ENCODE results near the gene EZH2. TPM values are rescaled to one million over a fixed set of nuclear protein-coding genes. Genes with fewer than 3 reads are reported as not detected.

Gene EZH2
- total RNA-seq, 1 experiment from 2014 or later: 57.3 TPM

GRCh38 chr7:148787571-148788295, 96.4 kb downstream of the EZH2 start:
- Histone ChIP-seq H2AFZ (ENCODE audit: low read length) (no peak overlapping the region), H3K9ac (ENCODE audit: low read length) (no peak overlapping the region), H3K9me3 (ENCODE audit: low read length) (no peaks in the 10 kb centered on the region), H4K20me1 (ENCODE audit: insufficient read depth, low read depth, low read length) (no peaks in the 10 kb centered on the region), H3K36me3 (ENCODE audit: insufficient read depth, low read length) (peaks cover 42% of the 10 kb centered on the region), H3K27me3 (ENCODE audit: low read length) (no peaks in the 10 kb centered on the region), H3K4me1 (ENCODE audit: low read length) (no peaks in the 10 kb centered on the region), H3K4me3 (ENCODE audit: low read length) (no peak overlapping the region), H3K79me2 (ENCODE audit: low read length) (0 out of 2 replicates have a peak, but pooled peaks cover 2% of the 10 kb centered on the region), H3K27ac (ENCODE audit: low read length) (no peak overlapping the region), H3K4me2 (ENCODE audit: low read depth, low read length, poor library complexity, severe bottlenecking) (no peak overlapping the region), H3K9me2 (replicated peaks; ENCODE audit: insufficient read depth, low read length) (no peaks in the 10 kb centered on the region)
- DNase-seq: no peak

GRCh38 chr7:148783801-148784527, 100.1 kb downstream of the EZH2 start:
- Histone ChIP-seq H3K27me3 (ENCODE audit: low read length) (no peaks in the 10 kb centered on the region), H3K9ac (ENCODE audit: low read length) (no peak overlapping the region), H3K4me2 (ENCODE audit: low read depth, low read length, poor library complexity, severe bottlenecking) (no peak overlapping the region), H3K9me3 (ENCODE audit: low read length) (no peaks in the 10 kb centered on the region), H3K79me2 (ENCODE audit: low read length) (no peaks in the 10 kb centered on the region), H3K4me3 (ENCODE audit: low read length) (no peak overlapping the region), H3K4me1 (ENCODE audit: low read length) (no peaks in the 10 kb centered on the region), H3K36me3 (ENCODE audit: insufficient read depth, low read length) (peaks cover 25% of the 10 kb centered on the region), H4K20me1 (ENCODE audit: insufficient read depth, low read depth, low read length) (no peaks in the 10 kb centered on the region), H3K9me2 (replicated peaks; ENCODE audit: insufficient read depth, low read length) (no peaks in the 10 kb centered on the region), H3K27ac (ENCODE audit: low read length) (no peak overlapping the region), H2AFZ (ENCODE audit: low read length) (no peak overlapping the region)
- DNase-seq: no peak

- no peak overlapping the region for H3K4me3 ChIP-seq (ENCODE audit: low read length)
- peaks cover 19% of the 10 kb centered on the region for H3K36me3 ChIP-seq (ENCODE audit: insufficient read depth, low read length)
- no peaks in the 10 kb centered on the region for H3K4me1 ChIP-seq (ENCODE audit: low read length)
- no peak overlapping the region for H2AFZ ChIP-seq (ENCODE audit: low read length)
- no peak overlapping the region for H3K9ac ChIP-seq (ENCODE audit: low read length)
- H3K27me3 ChIP-seq (ENCODE audit: low read length): no peaks in the 10 kb centered on the region
- H4K20me1 ChIP-seq (ENCODE audit: insufficient read depth, low read depth, low read length): no peaks in the 10 kb centered on the region
- H3K27ac ChIP-seq (ENCODE audit: low read length): no peak overlapping the region
- no peaks in the 10 kb centered on the region for H3K9me2 ChIP-seq (replicated peaks; ENCODE audit: insufficient read depth, low read length)
- no peak overlapping the region for H3K4me2 ChIP-seq (ENCODE audit: low read depth, low read length, poor library complexity, severe bottlenecking)
- no peaks in the 10 kb centered on the region for H3K79me2 ChIP-seq (ENCODE audit: low read length)
- no peaks in the 10 kb centered on the region for H3K9me3 ChIP-seq (ENCODE audit: low read length)
- no peak for DNase-seq
Measured at GRCh38 chr7:148782757-148783456, 101.2 kb downstream of the EZH2 start.

GRCh38 chr7:148774471-148774870, 109.6 kb downstream of the EZH2 start:
- Histone ChIP-seq H3K27ac (ENCODE audit: low read length) (no peak overlapping the region), H4K20me1 (ENCODE audit: insufficient read depth, low read depth, low read length) (no peaks in the 10 kb centered on the region), H3K9me2 (replicated peaks; ENCODE audit: insufficient read depth, low read length) (no peaks in the 10 kb centered on the region), H3K36me3 (ENCODE audit: insufficient read depth, low read length) (peaks cover 11% of the 10 kb centered on the region; the same call in 1 of the 2 replicates), H2AFZ (ENCODE audit: low read length) (no peak overlapping the region), H3K27me3 (ENCODE audit: low read length) (no peaks in the 10 kb centered on the region), H3K79me2 (ENCODE audit: low read length) (peaks cover 26% of the 10 kb centered on the region), H3K4me3 (ENCODE audit: low read length) (no peak overlapping the region), H3K9ac (ENCODE audit: low read length) (no peak overlapping the region), H3K9me3 (ENCODE audit: low read length) (no peaks in the 10 kb centered on the region), H3K4me2 (ENCODE audit: low read depth, low read length, poor library complexity, severe bottlenecking) (no peak overlapping the region), H3K4me1 (ENCODE audit: low read length) (peaks cover 19% of the 10 kb centered on the region)
- DNase-seq: no peak

- Histone ChIP-seq H4K20me1 (ENCODE audit: insufficient read depth, low read depth, low read length) (no peaks in the 10 kb centered on the region), H3K9me2 (replicated peaks; ENCODE audit: insufficient read depth, low read length) (no peaks in the 10 kb centered on the region), H3K9me3 (ENCODE audit: low read length) (no peaks in the 10 kb centered on the region), H3K79me2 (ENCODE audit: low read length) (peaks cover 31% of the 10 kb centered on the region), H3K4me3 (ENCODE audit: low read length) (no peak overlapping the region), H3K9ac (ENCODE audit: low read length) (no peak overlapping the region), H3K27me3 (ENCODE audit: low read length) (no peaks in the 10 kb centered on the region), H3K27ac (ENCODE audit: low read length) (no peak overlapping the region), H3K4me1 (ENCODE audit: low read length) (peaks cover 30% of the 10 kb centered on the region), H3K4me2 (ENCODE audit: low read depth, low read length, poor library complexity, severe bottlenecking) (no peak overlapping the region), H2AFZ (ENCODE audit: low read length) (no peak overlapping the region), H3K36me3 (ENCODE audit: insufficient read depth, low read length) (peaks cover 11% of the 10 kb centered on the region; the same call in 1 of the 2 replicates)
- DNase-seq: no peak
Measured at GRCh38 chr7:148773334-148773733, 110.8 kb downstream of the EZH2 start.

GRCh38 chr7:148772297-148773089, 111.6 kb downstream of the EZH2 start:
- Histone ChIP-seq H3K27me3 (ENCODE audit: low read length) (no peaks in the 10 kb centered on the region), H2AFZ (ENCODE audit: low read length) (no peak overlapping the region), H3K9me3 (ENCODE audit: low read length) (no peaks in the 10 kb centered on the region), H3K9me2 (replicated peaks; ENCODE audit: insufficient read depth, low read length) (no peaks in the 10 kb centered on the region), H3K4me2 (ENCODE audit: low read depth, low read length, poor library complexity, severe bottlenecking) (no peak overlapping the region), H3K9ac (ENCODE audit: low read length) (no peak overlapping the region), H4K20me1 (ENCODE audit: insufficient read depth, low read depth, low read length) (no peaks in the 10 kb centered on the region), H3K4me3 (ENCODE audit: low read length) (no peak overlapping the region), H3K36me3 (ENCODE audit: insufficient read depth, low read length) (peaks cover 18% of the 10 kb centered on the region; the same call in 1 of the 2 replicates), H3K79me2 (ENCODE audit: low read length) (peaks cover 34% of the 10 kb centered on the region), H3K4me1 (ENCODE audit: low read length) (peaks cover 37% of the 10 kb centered on the region), H3K27ac (ENCODE audit: low read length) (no peak overlapping the region)
- no peak for DNase-seq

GRCh38 chr7:148770004-148770403, 114.1 kb downstream of the EZH2 start:
- peak overlapping the region; percentile 73 for H3K27ac ChIP-seq (ENCODE audit: low read length)
- H3K9me2 ChIP-seq (replicated peaks; ENCODE audit: insufficient read depth, low read length): no peaks in the 10 kb centered on the region
- peak overlapping the region; percentile 55 for H3K4me2 ChIP-seq (ENCODE audit: low read depth, low read length, poor library complexity, severe bottlenecking)
- H3K4me1 ChIP-seq (ENCODE audit: low read length): peaks cover 51% of the 10 kb centered on the region
- H3K9me3 ChIP-seq (ENCODE audit: low read length): no peaks in the 10 kb centered on the region
- H3K79me2 ChIP-seq (ENCODE audit: low read length): peaks cover 36% of the 10 kb centered on the region
- H3K36me3 ChIP-seq (ENCODE audit: insufficient read depth, low read length): peaks cover 16% of the 10 kb centered on the region; the same call in 1 of the 2 replicates
- H3K27me3 ChIP-seq (ENCODE audit: low read length): no peaks in the 10 kb centered on the region
- peak; percentile 58 for DNase-seq
- H3K9ac ChIP-seq (ENCODE audit: low read length): peak overlapping the region; percentile 23; the same call in 1 of the 2 replicates
- no peaks in the 10 kb centered on the region for H4K20me1 ChIP-seq (ENCODE audit: insufficient read depth, low read depth, low read length)
- H2AFZ ChIP-seq (ENCODE audit: low read length): no peak overlapping the region
- peak overlapping the region; percentile 8 for H3K4me3 ChIP-seq (ENCODE audit: low read length)
